Activated CD4-positive, alpha-beta T cell treated with anti-CD3 and anti-CD28 coated beads, Interleukin-10, Interleukin-2, amounts not matched to agents 100 ng/mL and 50 ng/mL, durations not matched to agents 16 hours and 8 hours (primary cell): Measurements from ENCODE around the gene SMIM29.
"Not testable (repeated sequence)": the region's sequence is repeated elsewhere in the genome, so short reads cannot be mapped to it uniquely, and the experiment has no call there.

Experiments used
- DNase-seq: peaks from one replicate; pipeline ENCODE4 v3.0.0-alpha.2; 2020

The SMIM29 gene

DNA sequence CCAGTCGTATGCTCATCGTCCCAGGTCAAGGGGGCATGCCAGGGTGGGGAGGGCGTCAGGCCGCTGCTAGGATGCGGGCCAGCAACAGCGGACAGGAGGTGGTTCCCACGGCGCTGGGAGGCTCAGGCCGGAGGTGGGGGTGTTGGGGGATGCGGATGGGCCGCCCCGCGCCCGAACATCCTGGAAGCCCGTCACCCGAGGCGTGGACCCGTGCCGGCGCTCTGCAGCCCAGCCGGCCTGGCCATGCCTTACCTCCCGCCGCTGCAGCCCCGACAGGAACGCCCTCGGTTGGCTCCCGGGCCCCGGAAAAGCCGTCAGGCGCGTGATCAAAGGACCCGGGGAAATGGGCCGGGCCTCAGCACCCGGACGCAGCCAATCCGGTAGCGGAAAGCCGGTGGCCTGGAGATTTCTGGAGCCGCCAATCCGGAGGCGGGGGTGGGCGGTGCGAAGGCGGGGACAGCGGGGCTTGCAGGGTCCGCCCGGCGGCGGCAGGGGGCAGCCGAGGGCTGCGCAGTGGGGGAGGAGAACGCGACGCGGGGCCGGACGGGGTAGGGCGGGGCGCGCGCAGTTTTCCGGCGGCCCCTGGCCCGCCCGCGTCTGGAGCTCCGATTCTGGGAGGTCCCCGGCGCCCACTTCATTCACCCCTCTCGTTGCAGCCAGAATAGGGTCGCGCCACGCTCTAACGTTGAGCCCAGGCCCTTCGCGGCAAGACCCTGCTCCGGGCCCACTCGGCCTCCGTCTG is at the start of gene SMIM29:
SMIM29 (minus strand) TSS at position 280 of the 742 bp plus-strand sequence. CDS start 1,215 bp downstream, outside the sequence.
- DNase-seq = peak; percentile 98

DNA sequence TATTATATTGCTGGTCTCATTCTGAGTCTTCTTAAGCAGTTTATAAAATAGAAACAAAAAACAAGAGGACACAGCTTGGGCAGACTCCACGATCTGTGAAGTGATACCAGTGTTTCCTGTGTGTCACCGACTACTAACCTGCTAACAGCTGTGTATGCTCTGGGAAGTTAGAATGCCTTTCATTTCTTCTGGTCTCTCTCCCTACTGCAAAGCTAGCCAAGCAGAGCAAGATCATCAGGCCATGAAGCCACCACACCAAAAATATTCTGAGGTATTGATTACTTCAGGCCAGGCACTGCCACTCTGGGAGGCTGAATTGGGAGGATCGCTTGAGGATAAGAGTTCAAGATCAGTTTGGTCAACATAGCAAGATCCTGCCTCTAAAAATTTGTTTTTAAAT is 46.9 kb upstream of the SMIM29 start:
- peak; percentile 43 for DNase-seq

- DNase-seq = no peak
These were observed 44.1 kb upstream of the SMIM29 start for GRCh38 chr6:34292954-34293353.

DNA sequence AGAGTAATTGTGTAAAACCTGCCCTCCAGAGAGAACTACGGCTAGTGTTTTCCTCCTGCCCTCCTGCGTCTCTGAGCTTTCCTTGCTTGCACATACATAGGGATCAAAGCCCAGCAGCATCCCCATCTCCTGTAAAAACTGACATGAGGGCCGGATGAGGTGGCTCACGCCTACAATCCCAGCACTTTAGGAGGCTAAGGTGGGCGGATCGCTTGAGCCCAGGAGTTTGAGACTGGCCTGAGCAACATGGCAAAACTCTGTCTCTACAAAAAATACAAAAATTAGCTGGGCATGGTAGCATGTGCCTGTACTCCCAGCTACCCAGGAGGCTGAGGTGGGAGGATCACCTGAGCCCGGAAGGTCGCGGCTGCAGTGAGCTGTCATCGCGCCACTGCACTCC is 40.3 kb upstream of the SMIM29 start:
- no peak for DNase-seq

GRCh38 chr6:34288581-34288980 is 39.8 kb upstream of the SMIM29 start:
- DNase-seq = peak; percentile 49

- DNase-seq = no peak
These were observed 36.8 kb upstream of the SMIM29 start for GRCh38 chr6:34285448-34286164.

DNA sequence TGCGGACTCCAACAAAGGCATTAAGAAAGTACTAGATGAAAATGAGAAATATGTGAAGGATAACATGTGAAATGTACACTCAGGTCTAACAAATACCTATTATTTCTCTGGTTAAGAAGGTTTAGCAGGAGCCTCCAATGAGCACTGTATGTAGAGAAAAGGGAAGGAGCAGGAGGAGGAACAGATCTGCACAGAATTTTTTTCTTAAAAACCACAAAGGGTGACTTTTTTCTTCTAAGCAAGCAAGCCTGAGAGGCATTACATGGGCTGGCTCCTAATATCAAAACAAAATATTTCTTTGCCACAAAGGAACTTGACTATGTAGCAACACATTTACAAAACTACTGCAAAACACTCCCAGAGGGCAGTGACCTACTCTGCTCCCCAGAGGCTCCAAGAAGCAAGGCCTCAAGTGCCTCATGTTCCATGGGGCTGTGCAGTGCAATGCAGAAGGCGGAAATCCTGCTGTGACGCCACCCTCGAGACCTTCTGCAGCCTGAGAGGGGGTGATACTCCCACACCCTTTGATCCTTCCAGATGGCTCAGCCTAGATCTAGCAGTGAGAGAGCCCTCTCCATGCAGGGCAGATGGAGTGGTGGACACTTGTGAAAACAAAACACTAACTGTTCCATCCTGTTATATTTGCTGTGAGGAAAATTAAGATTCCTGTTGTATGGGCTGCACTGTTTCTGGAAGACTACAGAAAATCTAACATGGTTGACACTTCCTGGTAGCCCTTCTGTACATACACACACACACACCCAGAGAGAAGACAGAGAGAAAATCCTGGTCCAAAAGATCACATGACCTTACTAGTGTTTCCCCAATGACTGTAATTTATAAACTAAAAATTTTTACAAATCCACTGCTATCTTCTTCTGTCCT is 36.0 kb upstream of the SMIM29 start:
- DNase-seq = no peak

DNA sequence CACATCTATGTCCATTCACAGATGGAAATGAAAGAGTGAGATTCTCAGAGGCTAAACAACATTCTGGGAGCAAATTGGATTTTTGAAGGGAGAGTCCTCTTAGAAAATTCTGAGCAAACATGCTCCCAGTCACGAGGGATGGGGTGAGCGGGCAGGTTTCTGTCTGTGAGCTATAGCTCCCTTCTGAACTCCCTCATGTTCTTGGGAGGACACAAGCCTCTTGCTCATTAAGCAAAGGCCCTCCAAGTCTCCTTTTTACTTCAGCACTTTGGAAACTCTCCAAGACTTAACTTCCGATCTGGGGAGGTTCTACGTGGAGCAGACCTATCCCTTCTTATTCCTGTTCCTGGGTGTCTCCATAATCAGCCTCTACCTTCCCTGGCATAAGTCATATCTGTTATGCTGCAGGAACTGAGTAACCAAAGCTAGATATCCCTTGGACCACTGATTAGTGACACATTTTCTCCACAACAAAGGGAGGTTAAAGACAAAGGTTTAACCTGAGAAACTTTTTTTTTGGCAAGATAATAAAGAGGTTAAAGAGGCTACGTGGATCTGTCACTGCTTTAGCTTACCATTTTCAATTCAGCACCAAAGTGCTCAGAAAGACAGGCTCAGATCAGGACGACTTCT is 33.0 kb upstream of the SMIM29 start:
- DNase-seq = no peak

GRCh38 chr6:34280216-34280615 is 31.4 kb upstream of the SMIM29 start:
- no peak for DNase-seq

GRCh38 chr6:34278833-34279232 is 30.0 kb upstream of the SMIM29 start:
- no peak for DNase-seq

DNA sequence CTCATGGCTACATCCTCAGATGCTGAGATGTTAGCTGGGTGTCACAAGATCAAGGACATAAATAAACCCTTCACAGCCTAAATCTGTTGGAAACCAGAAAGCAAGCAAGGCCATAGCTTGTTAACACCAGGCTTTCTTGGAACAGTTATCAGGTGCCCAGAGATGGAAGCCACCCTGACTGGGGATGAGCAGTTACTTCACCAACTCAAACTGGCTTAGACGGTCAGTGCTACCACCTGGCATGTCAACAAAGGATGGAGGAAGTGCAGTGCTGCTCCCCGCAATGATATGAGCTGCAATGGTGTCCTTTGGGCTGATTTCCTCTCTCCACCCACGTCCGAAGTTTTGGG is 28.9 kb upstream of the SMIM29 start:
- DNase-seq = no peak

DNA sequence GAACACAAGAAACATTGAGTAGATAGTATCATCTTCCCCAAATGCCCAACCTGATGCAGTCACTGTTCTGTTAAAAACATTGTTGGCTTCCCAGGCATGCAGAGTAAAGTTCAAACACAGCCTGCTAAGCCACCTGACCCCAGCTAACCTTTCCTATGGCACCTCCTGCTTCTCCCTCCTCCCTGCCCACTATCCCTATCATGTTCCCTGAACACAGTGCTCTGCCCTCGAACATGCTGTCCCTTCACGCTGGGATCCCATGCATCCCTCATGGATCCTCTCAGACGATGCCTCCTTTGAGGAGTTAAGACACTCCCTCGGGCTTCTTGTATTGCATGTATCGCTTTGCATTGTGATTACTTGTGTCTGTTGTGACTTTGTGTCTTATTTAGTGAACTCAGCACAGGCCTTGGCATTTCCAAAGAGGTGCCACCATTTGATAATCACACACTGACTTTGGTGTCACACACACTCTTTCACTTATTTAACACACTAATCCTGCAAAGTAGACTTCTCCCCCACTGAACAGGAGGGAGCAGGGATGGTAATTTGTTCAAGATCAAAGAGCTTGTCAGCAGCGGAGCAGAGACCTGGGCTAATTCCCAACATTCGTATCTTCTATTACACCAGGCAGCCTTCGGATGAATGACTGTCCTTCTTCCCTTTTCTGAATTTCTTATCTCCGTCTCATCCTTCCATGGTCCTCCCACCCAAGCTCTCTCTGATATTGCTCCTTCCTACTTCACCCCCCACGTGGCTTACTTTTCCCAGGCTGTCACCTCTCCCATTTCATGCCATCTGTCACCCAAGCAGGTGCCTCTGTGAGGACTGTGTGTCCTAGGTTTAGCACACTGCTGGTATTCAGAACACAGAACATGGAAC is 28.3 kb upstream of the SMIM29 start:
- DNase-seq = no peak

DNA sequence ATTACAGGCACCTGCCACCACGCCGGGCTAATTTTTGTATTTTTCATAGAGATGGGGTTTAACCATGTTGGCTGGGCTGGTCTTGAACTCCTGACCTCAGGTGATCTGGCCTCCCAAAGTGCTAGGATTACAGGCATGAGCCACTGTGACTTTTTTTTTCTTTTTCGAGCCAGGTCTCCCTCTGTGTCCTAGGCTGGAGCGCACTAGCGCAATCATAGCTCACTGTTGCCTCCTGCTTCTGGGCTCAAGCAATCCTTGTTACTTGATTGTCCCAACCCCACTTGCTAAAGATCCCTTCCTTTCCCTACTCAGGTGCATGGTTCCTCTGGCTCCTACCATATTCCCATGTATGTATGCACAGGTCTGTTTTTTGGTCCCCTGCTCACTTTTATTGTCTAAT is 27.4 kb upstream of the SMIM29 start:
- no peak for DNase-seq

DNA sequence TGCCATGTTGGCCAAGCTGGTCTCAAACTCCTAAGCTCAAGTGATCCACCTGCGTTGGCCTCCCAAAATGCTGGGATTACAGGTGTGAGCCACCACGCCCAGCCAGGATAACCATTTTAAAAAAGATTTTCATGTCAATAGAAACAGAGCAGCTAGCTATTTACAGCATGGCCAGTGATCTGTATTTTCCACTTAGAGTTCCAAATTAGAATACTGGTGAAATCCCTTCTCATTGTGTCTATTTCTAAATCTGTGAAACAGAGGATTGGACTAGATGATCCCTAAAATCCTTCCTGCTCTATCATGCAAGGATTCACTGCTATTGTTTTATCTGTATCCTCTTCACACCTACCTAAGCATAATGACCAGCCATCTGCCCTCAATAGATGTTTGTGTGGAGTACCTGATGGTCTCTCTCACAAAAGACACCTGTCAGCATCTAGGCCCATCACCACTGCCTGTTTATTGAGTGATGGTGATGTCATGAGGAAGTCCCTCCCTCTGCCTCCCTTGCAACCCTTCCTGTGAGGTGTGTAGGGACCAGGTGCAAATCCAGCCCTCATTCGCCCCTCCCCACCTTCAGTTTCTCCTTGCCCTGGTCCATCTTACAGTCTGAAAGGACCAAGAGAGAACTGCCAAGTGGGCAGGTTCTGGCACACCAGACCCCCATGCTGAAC is 26.5 kb upstream of the SMIM29 start:
- DNase-seq = no peak

DNA sequence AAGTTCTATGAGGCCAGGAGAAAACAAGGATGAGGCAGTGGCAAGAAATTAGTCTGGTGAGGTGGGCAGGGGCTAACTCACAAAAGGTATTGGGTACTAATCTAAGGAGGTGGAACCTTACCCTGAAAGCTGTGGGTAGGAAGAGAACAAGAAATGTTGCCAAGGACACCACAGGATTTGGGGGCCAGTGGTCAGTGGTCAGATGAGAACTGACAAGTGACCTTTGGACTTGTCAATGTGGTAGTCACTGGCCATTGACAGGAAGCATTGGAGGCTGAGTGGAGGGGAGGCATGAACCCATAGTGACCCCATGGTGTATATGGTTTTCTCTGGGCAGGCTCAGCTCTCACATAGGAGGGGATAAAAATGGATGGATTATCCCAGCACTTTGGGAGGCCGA is 25.3 kb upstream of the SMIM29 start:
- no peak for DNase-seq

- DNase-seq = no peak
These were observed 24.5 kb upstream of the SMIM29 start for GRCh38 chr6:34273242-34273805.

DNA sequence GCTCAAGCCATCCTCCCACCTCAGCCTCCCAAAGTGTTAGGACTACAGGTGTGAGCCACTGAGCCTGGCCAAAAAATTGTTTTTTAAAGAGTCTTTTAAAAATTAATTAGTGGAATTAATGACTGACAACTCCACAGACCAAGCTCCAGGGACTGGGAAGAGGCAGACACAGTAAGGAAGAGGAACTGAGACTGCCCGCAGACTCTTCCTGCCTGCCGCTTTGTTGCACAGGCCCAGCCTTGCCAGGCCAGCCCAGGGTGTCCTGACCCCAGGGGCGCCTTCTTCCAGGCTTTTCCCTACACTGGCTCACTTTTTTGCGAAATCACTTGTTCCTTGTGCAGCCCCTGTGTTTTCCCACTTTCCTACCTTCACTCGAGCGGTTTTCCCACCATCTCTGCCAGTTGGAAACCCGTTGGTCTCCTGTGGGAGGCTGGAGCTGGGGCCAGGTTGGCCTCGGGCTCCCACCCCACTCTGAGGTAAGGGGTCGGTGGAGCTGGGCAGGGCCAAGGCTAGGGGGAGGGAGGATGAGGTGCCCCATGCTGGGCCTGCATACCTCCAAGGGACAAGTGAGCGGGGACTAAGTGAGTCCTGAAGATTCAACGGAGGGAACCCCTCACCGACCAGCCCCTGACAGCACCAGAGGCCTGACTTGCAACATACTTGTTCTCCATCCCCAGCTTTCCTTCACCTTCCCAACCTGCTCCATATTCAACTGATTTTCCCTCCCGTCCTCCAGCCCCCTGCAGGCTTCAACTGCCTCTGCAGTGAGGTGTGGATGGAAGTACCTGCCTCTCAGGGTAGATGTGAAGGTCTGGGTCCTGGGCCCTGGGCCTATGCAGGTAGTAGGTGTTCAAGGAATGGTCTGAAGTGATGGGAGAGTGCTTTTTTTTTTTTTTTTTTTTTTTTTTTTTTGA is 23.5 kb upstream of the SMIM29 start:
- no peak for DNase-seq

- not testable (repeated sequence) for DNase-seq
These were observed 21.0 kb upstream of the SMIM29 start for GRCh38 chr6:34269658-34270341.

DNA sequence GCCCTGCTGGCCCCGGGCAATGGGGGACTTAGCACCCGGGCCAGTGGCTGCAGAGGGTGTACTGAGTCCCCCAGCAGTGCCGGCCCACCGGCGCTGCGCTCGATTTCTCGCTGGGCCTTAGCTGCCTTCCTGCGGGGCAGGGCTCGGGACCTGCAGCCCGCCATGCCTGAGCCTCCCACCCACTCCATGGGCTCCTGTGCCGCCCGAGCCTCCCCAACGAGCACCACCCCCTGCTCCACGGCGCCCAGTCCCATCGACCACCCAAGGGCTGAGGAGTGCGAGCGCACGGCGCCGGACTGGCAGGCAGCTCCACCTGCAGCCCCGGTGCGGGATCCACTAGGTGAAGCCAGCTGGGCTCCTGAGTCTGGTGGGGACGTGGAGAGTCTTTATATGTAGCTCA is 20.3 kb upstream of the SMIM29 start:
- DNase-seq = not testable (repeated sequence)
